Stimulated activated CD4-positive, alpha-beta T cell treated with anti-CD3 and anti-CD28 coated beads, Interleukin-15, amount 100 ng/mL, for 48 hours (primary cell): Measurements from ENCODE around the gene C3orf22.
"Not testable (repeated sequence)": the region's sequence is repeated elsewhere in the genome, so short reads cannot be mapped to it uniquely, and the experiment has no call there.

Source experiments
- DNase-seq, 2 donors: peaks; one replicate each; pipeline ENCODE4 v3.0.0-alpha.2; 2020; ENCODE audit warnings: low read depth in 2 of 2

The C3orf22 gene

DNA sequence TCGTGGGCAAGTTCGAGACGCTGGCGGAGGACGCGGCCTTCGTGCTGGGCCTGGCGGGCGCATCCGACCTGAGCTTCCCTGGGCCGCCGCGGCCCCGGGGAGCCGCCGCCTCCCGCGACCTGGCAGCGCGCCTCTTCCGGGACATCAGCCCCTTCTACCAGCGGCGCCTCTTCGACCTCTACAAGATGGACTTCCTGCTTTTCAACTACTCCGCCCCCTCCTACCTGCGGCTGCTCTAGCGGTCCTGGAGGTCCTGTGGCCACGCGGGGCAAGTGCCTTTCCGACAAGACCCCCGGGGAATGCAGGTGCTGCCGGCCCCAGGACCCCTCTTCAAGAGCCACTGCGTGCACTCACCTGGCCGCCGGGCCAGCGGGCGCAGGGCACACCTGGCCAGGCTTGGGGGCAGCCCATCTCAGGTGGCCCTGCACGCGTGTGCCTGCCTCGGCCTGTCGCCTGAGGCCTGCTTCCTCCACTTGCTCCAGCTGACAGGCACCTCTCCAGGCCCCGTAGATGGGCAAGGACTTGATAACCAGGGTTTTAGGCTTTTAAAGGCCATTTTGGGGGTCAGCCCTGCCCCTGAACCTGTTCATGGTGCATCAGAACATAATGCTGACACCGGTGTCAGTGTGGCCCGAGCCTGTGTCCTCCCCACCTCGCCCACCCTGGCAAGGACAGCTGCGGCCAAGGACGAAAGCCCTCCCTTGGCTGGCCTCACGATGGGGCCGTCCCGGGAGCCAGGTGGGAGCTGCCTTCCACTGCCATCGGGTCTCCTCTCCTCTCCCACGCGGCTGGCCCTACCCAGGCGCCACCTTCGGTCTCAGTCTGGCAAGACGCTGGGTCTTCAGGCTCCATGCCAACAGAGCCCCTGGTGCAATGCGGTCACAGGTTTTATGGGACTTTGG is 16.1 kb downstream of the C3orf22 start:
- no peak for DNase-seq

DNA sequence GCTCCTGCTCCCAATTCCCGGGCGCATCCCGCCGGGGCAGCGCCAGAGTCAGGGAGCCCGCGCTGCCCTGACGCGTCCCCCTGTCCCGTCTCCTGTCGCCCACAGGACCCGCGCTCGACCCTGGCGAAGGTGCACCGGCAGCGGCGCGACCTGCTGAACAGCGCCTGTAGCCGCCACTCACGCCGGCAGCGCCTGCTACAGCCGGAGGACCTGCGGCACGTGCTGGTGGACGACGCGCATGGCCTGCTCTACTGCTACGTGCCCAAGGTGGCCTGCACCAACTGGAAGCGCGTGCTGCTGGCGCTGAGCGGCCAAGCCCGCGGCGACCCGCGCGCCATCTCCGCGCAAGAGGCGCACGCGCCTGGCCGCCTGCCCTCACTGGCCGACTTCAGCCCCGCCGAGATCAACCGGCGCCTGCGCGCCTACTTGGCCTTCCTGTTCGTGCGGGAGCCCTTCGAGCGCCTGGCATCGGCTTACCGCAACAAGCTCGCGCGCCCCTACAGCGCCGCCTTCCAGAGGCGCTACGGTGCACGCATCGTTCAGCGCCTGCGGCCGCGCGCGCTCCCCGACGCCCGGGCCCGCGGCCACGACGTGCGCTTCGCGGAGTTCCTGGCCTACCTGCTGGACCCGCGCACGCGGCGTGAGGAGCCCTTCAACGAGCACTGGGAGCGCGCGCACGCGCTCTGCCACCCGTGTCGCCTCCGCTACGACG is 16.9 kb downstream of the C3orf22 start:
- DNase-seq = no peak

DNA sequence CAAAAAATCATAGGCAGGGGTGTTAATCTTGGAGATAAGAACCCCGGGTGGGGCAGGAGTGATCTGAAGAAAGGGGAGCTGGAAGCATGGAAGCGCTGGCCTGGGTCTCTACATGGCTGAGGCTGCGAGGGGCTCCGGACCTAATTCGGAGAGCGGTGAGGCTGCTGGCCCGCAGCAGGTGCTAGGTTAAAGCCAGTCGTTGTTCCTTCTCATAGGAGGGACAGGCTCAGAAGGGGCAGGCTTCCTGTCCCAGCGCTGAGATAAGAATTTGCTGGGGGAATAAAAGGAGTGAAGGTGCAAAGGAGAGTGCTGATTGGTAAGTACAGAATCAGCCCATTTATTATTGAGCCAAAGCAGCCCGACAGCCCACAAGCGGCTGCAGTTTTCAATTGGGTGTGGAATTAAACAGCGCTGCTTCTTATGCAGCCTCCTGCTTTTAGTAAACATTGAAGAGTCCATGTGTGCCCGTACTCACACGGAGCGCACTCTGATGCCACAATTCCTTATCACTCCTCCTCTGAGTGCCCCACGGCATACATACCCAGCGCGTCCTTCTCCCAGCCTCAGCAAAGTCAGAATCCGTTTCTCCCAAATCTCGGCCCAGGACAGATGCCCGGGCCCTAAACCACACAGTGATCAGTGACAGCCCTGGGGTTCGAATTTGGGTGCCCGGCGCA is 17.6 kb downstream of the C3orf22 start:
- DNase-seq = no peak

DNA sequence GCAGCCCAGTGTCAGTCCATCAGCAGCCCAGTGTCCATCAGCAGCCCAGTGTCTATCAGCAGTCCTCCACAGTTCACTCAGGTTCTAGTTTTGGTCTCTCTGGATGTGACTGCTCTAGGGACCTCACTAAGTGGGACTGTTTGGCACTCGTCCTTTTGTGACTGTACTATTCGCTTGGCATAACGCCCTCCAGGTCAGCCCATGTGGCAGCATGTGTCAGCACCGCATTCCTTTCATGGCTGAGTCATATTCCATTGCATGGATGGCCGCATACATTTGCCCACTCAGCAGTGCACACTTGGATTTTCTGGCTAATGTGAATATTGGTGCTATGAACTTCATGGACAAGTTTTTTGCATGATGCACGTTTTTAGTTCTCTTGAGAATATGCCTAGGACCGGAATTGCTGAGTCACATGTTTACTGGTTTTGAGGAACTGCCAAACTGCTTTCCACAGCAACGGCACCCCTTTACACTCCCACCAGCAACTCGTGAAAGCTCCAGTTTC is 18.3 kb downstream of the C3orf22 start:
- DNase-seq = no peak

DNA sequence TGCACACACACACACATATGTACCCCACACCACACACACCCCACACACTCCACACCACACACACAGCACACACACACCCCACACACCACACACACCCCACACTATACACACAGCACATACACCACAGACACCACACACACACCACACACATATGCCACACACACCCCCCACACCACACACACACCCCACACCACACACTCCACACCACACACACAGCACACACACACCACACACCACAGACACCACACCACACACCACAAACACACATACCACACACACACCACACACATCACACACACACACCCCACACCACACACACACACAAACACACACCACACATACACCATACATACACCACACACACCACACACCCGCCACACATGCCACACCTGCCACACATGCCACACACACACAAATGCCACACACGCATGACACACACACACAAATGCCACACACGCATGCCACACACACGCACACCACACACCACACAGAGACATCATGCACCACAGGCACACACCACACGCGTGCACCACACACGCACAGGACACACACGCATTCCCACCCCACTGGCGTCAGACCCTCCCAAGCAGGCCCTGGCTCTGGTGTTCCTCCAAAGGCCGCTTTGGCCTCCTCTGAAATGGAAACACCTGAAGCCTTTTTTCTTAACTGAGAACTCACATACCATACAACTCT is 19.0 kb downstream of the C3orf22 start:
- no peak for DNase-seq

DNA sequence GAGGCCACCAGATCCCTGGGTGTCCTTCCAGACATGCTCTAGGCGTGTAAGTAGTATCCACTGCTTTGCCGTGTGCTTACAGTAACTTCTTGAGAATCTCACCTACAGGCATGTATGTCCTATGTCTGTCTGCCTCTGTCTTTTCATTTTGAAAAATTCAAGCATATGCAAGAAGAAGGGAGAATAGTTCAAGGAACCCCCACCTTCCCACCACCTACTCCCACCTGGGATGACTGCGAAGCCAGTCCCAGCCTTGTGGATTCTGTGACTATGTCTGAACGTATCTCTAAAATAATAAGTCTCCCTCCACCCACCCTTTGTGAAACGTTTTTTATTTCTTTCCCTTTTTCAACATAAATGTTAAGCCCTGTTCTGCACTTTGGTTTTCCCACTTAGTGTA is 19.8 kb downstream of the C3orf22 start:
- DNase-seq = no peak

DNA sequence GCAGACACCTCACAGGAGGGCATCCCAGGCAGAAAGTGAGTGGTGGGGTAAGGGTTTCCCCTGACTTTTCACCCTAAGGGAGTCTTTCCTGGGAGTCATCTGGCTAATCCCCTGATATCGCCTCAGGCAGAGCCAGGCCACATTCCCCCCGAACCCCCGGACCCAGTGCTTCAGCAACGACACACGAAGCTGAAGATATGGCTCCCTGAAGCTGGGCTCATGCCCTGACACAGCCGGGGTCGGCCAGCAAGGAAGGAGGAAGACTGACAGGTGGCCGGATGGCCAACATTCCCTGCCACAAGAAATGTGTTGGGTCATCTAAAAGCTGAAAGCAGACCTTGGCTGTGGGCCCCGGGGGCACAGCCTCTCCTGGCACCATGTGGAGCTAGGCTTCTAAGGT is 20.4 kb downstream of the C3orf22 start:
- no peak for DNase-seq

DNA sequence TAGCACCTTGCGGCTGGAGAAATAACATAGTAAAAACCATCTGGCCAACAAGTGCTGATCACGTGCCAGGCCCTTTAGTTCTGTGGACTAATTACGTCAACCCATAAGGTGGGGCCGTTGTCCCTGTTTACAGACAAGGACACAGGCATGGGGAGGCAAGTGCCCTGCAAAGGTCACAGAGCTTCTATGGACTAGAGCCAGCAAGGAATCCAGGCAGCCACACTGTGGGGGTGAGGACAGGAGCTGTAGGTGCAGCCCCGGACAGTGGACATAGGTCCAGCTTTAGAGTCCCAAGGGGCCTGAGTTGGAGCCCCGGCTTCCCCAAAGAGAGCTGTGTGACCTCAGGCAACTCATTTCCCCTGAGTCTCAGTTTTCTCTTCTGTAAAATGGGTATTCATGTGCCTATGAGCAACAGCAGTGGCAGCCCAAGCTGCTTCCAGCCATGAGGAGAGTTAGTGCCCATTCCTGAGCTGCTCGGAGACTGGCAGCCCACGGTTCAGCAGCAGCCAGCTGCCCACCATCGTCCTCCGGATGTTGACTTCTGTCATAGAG is 20.9 kb downstream of the C3orf22 start:
- no peak for DNase-seq

DNA sequence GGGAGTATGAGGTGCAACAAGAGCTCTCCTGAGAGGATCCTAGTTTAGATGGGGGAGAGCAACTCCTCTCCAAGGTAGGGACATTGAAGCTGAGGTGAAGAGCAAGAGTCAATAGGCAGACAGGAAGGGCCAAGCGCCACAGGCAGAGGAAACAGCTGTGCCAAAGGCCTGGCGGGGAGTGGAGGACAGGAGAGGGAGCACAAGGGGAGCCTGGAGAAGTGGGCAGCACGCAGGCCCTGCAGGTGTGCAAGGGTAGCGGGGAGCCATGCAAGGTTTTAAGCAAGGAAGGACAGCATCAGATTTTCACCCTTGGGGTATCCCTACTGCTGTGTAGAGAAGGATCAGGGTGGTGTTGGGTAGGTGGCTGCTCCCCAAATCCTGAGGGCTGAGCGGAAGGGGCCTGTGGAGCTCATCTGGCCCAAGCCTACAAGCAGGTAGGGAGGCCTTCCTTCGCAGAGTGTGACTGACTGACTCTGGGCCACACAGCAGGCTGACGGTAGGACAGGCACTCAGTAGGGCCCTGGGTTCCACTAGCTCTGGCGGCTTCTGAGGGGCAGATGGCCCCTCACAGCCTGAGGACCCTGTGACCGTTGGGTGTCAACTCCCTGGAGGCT is 21.5 kb downstream of the C3orf22 start:
- DNase-seq = no peak

DNA sequence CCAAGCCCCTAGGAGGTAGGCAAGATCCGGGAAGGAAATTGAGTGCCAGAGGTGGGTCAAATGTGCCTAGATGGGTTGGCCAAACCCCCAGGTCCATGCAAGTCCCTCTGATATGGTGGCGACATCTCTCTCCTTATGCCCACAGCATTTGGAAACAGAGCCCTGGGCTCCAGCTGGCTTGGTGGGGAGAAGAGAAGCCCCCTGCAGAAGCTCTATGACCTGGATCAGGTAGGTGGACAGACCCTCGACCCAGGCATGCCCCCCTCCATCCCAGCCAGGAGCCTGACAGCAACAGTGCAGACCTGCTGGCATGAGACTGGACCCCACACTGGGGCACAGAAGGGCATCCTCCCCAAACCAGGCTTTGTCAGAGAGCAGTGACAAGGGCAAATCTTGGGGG is 22.6 kb downstream of the C3orf22 start:
- no peak for DNase-seq

DNA sequence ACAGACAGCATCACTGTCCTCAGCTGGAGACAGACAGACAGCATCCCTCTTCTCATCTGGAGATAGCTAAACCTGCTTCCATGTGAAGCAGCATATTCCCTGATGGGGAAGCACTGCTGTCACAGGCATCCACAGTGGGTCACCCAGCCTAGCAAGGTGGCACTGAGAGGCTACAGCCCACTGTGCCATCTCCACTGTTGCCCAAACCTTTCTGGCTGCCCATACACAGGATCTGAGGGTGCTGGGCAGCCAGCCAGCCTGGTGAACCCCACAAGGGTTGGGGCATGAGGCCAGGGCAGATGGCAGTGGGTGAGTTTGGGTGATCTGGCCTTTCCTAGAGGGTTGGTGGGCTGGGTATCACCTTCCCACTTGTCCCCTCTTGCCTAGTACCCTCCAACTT is 23.1 kb downstream of the C3orf22 start:
- no peak for DNase-seq

DNA sequence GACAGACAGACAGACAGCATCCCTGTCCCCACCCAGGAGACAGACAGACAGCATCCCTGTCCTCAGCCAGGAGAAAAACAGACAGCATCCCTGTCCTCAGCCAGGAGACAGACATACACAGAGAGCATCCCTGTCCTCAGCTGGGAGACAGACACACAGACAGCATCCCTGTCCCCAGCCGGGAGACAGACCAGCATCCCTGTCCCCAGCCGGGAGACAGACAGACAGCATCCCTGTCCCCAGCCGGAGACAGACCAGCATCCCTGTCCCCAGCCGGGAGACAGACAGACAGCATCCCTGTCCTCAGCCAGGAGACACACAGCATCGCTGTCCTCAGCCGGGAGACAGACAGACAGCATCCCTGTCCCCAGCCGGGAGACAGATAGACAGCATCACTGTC is 24.0 kb downstream of the C3orf22 start:
- DNase-seq = not testable (repeated sequence)

DNA sequence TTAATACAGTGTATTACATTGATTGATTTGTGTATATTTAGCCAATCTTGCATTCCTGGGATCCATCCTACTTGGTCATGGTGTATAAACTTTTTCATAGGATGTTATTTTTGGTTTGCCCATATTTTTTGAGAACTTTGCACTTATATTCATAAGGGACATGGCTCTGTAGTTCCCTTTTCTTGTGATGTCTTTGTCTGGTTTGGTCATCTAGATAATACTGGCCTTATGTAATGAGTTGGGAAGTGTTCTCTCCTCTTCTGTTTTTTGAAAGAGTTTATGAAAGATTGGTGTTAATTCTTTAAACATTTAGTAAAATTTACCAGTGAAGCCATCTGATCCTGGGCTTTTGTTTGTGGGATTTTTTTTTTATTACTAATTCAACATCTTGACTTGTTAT is 25.2 kb downstream of the C3orf22 start:
- no peak for DNase-seq

DNA sequence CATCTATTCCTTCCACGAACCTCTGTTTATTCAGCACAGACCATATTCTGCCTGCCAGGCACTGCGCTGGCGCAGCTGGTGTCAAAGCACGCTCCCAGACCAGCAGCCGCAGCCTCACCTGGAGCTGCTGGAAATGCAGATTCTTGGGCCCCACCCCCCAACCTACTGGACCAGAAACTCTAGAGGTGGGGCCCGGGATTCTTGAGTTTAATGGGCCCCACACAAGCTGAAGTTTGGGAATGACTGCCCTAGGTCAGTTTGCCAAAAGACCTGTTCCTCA is 27.7 kb downstream of the C3orf22 start:
- DNase-seq = no peak

DNA sequence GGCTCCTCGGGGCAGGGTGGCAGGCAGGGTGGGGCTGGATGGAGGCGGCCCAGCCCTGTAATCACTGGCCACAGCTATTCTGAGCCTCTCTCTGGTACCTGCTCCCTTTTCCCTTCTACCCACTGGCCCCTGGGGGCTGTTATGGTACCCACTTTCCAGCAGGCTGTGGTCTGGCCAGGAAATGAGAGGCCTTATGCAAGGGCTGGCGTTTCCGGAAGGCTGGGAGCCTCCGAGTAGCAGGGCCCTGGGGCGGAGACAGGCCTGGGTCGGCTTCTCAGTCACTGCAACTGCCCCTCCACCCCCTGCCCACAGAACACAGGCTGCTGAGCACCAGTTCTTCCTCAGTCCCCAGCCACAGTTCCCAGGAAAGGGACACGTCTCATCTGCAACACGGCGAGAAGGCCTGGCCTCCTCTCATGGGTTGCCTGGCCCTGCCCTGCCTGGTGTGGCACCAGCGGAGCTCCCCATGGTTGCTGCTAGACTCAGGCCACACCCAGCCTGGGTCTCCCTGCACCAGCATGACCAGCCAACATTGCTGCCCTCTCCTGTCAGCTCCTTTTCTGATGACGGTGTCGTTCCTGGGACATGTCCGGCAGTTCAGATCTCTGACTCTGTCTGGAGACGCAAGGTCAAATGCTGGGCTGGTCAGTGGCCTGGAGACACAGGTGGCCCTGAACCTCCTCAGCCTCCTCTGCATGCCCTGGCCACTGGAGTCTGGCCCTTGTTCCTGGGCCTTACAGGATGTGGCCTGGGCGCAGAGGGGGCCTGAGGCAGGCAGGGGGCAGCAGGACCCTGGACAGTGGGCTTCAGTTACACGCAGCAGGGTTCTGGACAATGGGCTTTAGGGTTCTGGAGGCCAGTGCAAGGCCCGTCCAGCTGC is 28.3 kb downstream of the C3orf22 start:
- DNase-seq = no peak

DNA sequence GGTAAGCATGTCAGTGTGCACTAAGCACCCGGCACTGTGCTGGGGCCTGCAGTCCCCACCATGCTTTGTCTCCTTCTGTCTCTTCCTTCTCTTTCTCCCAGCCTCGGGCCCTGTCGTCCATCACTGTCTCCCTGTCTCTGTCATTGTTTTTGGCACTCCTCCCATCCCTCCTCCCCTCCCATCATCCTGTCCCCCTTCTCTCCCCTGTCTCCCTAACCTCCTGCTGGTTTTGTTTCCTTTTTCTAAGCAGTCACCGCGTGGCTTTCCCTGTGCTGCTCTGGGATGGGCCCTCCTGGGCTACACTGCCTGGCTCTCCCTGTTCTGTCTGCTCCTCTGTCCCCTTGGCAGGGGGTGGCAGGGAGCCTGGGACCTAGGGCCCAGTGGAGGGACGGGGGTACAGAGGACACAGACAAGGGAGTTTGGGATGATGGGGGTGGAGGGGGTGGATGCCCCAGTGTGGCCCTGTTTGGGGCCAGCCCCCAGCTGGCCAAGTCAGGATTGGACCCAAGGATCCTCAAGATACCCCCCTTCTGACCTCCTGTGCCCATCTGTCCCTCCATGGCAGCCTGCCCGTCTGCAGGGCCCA is 29.1 kb downstream of the C3orf22 start:
- no peak for DNase-seq

DNA sequence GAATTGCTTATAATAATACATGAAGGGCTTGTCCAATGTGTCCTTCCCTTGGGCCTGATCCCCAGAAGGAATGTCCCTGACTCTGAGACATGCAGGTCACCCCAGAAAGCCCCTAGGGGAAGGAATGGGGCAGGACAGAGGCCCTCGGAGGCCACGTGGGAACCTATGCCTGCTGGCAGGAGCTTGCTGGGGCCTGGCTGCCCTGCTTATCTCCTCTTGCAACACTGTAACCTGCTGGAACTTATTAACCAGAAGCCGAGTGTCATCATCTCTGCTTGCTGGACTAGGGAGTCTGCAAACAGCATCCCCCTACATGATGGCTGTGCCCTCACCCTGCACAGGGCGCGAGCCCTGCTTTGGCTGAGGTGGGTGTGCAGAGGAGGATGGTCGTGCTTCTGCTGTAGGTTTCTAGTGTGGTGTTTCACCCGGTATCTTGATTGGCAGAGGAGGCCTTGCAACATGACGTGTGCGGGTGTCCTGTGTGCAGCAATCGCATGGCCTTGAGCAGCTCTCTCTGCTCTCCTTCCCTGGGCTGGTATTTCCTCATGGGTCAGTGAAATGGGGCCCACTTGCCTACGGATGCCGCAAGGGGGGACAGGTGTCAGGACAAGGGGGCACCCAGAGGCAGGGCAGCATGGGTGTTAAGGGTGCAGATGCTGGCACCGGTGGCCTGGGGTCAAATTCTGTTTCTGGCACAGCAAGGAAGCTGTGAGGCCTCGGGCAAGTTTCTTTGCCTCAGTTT is 29.8 kb downstream of the C3orf22 start:
- DNase-seq = no peak

DNA sequence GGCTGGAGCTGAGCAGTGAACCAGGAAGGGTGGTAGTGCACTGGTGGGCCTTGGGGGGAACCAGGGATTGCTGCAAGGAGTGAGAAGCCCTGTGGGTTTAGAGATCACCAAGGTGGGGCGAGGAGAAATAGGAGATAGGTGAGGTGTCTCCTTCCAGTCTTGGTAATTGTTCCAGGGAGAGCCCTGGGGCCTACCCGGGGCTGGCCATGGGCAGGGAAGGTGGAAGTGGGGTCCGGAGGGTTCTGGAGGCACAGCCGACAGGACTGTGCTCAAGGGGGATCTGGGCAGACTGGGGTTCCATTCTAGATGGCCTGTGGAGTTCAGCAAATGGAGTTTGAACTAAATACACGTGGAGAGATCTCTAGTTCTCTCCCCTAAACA is 30.3 kb downstream of the C3orf22 start:
- DNase-seq = no peak
